Retinal pigment epithelial cell (primary cell): Measurements from ENCODE around the gene NEGR1.

ENCODE experiments used
- DNase-seq: peaks from one replicate; pipeline ENCODE4 v3.0.0-alpha.2; 2010; ENCODE audit warnings: low read depth
- H3K4me3 ChIP-seq: 2 replicates; pipeline ENCODE4 v1.5.1; 2011; ENCODE audit warnings: mild to moderate bottlenecking, low read length, control low read depth, moderate library complexity
- TF ChIP-seq, protein P1 (sequence below): conservative IDR thresholded peaks from 2 replicates; pipeline ENCODE4 v1.5.1; 2011; ENCODE audit warnings: low read depth, low read length, control low read depth, inconsistent platforms

The NEGR1 gene

GRCh38 chr1:71634159-71634558 is 648.2 kb downstream of the NEGR1 start:
- TF ChIP-seq, protein P1, sequence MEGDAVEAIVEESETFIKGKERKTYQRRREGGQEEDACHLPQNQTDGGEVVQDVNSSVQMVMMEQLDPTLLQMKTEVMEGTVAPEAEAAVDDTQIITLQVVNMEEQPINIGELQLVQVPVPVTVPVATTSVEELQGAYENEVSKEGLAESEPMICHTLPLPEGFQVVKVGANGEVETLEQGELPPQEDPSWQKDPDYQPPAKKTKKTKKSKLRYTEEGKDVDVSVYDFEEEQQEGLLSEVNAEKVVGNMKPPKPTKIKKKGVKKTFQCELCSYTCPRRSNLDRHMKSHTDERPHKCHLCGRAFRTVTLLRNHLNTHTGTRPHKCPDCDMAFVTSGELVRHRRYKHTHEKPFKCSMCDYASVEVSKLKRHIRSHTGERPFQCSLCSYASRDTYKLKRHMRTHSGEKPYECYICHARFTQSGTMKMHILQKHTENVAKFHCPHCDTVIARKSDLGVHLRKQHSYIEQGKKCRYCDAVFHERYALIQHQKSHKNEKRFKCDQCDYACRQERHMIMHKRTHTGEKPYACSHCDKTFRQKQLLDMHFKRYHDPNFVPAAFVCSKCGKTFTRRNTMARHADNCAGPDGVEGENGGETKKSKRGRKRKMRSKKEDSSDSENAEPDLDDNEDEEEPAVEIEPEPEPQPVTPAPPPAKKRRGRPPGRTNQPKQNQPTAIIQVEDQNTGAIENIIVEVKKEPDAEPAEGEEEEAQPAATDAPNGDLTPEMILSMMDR: no peak
- DNase-seq: no peak
- H3K4me3 ChIP-seq: no peak overlapping the region

- no peak overlapping the region for H3K4me3 ChIP-seq
- TF ChIP-seq, protein P1: no peak
- no peak for DNase-seq
These were observed 652.3 kb downstream of the NEGR1 start for GRCh38 chr1:71630073-71630472.

DNA sequence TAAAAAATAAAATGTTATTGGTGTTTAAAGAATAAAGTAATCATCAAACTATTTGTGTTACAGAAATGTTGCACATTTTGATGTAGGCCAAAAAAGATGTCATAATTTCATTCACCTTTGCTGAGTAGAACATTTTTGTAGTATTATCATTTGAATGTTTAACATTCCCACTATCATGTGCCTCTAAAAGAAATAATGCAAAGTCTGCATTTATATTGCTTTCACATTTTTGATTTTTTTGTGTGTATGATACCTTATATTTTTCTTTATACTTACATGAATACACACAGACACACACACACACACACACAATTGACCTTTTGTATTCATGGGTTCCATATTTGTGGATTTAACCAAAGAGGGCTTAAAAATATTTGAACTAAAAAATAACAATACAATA is 657.3 kb downstream of the NEGR1 start:
- DNase-seq: no peak
- H3K4me3 ChIP-seq: no peak overlapping the region
- TF ChIP-seq, protein P1: no peak

- TF ChIP-seq, protein P1: no peak
- H3K4me3 ChIP-seq: no peak overlapping the region
- DNase-seq: no peak
These were observed 658.5 kb downstream of the NEGR1 start for GRCh38 chr1:71623888-71624287.

- no peak for DNase-seq
- H3K4me3 ChIP-seq: no peak overlapping the region
- TF ChIP-seq, protein P1: no peak
These were observed 660.6 kb downstream of the NEGR1 start for GRCh38 chr1:71621785-71622184.

GRCh38 chr1:71618766-71619530 is 663.4 kb downstream of the NEGR1 start:
- TF ChIP-seq, protein P1: no peak
- DNase-seq: no peak
- no peak overlapping the region for H3K4me3 ChIP-seq

GRCh38 chr1:71618191-71618590 is 664.1 kb downstream of the NEGR1 start:
- TF ChIP-seq, protein P1: no peak
- H3K4me3 ChIP-seq: no peak overlapping the region
- DNase-seq: no peak
